ENCODE measurements around the gene ADPRHL1.

The ADPRHL1 gene

DNA sequence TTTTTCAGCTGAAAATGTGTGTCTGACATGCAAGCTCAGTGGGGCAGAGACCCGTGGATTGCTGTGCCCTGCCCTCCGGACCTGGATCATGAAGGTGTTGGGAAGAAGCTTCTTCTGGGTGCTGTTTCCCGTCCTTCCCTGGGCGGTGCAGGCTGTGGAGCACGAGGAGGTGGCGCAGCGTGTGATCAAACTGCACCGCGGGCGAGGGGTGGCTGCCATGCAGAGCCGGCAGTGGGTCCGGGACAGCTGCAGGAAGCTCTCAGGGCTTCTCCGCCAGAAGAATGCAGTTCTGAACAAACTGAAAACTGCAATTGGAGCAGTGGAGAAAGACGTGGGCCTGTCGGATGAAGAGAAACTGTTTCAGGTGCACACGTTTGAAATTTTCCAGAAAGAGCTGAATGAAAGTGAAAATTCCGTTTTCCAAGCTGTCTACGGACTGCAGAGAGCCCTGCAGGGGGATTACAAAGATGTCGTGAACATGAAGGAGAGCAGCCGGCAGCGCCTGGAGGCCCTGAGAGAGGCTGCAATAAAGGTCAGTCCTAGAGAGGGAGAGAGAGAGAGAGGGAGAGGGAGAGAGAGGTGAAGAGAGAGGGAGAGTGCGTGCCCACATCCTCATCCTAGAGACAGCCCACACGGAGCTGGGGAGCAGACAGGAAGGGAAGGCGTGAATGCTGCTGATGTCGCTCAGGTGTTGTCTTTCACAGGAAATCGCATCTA is 42.4 kb upstream of the ADPRHL1 start:
- H3K4me3 ChIP-seq (replicated peaks in 1 of 2; ENCODE audit: low read depth in 2 of 2, low read length in 2 of 2): no peak overlapping the region
- TF ChIP-seq, protein P1, sequence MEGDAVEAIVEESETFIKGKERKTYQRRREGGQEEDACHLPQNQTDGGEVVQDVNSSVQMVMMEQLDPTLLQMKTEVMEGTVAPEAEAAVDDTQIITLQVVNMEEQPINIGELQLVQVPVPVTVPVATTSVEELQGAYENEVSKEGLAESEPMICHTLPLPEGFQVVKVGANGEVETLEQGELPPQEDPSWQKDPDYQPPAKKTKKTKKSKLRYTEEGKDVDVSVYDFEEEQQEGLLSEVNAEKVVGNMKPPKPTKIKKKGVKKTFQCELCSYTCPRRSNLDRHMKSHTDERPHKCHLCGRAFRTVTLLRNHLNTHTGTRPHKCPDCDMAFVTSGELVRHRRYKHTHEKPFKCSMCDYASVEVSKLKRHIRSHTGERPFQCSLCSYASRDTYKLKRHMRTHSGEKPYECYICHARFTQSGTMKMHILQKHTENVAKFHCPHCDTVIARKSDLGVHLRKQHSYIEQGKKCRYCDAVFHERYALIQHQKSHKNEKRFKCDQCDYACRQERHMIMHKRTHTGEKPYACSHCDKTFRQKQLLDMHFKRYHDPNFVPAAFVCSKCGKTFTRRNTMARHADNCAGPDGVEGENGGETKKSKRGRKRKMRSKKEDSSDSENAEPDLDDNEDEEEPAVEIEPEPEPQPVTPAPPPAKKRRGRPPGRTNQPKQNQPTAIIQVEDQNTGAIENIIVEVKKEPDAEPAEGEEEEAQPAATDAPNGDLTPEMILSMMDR (IDR thresholded peaks at IDR 0.05; ENCODE audit: low read depth, low read length): no peak
- DNase-seq (ENCODE audit: low read depth in 2 of 2): peak; percentile 25 to 29

DNA sequence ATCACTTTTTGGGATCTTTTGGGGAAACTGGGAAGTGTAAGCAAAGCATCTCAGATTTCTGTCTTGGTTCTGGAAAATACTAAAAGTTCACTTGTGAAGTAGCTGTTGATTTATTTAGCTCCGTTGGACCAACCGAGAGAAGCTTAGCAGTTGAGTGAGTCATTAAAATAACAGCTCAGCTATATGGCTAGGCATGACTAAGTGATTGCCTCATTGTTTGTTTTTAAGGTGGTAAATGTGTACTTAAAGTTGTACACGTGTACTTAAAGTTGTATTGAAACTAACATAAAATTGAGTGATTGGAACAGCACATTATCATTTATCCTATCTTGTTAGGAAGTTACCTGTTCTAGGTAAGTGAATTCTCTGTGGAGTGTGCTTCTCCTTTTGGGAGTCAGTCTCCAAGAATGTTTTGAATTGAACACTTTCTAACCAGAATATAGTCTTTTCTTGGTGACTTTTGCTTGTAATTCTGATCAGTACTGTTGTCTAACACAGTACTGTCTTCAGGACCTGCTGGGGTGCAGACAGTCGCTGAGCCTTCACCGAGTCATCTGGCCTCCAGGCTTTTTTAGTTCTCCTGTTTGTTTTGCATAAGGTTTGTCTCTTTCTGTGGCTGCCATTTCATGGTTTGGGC is 40.1 kb upstream of the ADPRHL1 start:
- peak; percentile 92 to 96 for DNase-seq (ENCODE audit: low read depth in 2 of 2)
- peak overlapping the region in 1 of 2 donors; percentile 16 for H3K4me3 ChIP-seq (replicated peaks in 1 of 2; ENCODE audit: low read depth in 2 of 2, low read length in 2 of 2)

DNA sequence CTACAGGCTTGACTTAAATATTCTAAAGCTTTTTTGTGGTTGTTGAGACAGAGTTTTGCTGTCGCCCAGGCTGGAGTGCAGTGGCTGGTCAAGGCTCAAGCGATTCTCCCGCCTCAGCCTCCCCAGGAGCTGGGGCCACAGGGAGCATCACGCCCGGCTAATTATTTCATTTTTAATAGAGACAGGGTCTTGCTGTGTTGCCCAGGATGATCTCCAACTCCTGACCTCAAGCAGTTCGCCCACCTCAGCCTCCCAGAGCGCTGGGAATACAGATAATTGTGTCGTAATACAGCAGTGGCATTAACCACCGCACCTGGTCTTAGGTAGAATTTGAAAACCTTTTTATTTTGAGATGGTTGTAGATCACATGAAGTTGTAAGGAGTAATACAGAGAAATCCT is 38.7 kb upstream of the ADPRHL1 start:
- DNase-seq (ENCODE audit: low read depth in 2 of 2): no peak
- peak overlapping the region; percentile 63 to 85 for H3K4me3 ChIP-seq (replicated peaks in 1 of 2; ENCODE audit: low read depth in 2 of 2, low read length in 2 of 2)
- TF ChIP-seq, protein P1 (IDR thresholded peaks at IDR 0.05; ENCODE audit: low read depth, low read length): no peak

More for the DNA sequence above, 40.1 kb upstream of the ADPRHL1 start:
- TF ChIP-seq, protein P1 (IDR thresholded peaks at IDR 0.05; ENCODE audit: low read depth, low read length): no peak

DNA sequence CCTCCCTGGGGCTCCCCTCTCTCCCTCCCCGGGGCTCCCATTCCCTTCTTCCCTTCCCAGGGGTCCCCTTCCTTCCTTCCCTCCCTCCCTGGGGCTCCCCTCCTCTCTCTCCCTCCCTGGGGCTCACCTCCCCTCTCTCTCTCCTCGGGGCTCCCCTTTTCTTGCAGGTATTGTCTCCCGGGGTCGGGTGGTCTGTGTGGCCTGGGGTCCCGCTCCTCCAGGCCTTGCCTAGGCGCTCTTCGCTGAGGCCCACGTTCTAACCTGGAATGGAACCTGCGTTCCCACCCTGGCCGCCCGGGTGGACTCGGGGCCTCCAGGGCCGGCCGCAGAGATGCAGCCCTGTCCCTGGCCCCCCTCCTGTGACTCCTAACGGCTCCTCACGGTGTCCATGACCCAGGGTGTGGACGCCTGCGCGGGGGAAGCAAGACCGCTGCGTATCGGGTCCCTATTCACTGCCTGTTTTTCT is 38.2 kb upstream of the ADPRHL1 start:
- DNase-seq (ENCODE audit: low read depth in 2 of 2): peak; percentile 36 to 37
- TF ChIP-seq, protein P1 (IDR thresholded peaks at IDR 0.05; ENCODE audit: low read depth, low read length): no peak
- H3K4me3 ChIP-seq (replicated peaks in 1 of 2; ENCODE audit: low read depth in 2 of 2, low read length in 2 of 2): peak overlapping the region; percentile 63 to 85

DNA sequence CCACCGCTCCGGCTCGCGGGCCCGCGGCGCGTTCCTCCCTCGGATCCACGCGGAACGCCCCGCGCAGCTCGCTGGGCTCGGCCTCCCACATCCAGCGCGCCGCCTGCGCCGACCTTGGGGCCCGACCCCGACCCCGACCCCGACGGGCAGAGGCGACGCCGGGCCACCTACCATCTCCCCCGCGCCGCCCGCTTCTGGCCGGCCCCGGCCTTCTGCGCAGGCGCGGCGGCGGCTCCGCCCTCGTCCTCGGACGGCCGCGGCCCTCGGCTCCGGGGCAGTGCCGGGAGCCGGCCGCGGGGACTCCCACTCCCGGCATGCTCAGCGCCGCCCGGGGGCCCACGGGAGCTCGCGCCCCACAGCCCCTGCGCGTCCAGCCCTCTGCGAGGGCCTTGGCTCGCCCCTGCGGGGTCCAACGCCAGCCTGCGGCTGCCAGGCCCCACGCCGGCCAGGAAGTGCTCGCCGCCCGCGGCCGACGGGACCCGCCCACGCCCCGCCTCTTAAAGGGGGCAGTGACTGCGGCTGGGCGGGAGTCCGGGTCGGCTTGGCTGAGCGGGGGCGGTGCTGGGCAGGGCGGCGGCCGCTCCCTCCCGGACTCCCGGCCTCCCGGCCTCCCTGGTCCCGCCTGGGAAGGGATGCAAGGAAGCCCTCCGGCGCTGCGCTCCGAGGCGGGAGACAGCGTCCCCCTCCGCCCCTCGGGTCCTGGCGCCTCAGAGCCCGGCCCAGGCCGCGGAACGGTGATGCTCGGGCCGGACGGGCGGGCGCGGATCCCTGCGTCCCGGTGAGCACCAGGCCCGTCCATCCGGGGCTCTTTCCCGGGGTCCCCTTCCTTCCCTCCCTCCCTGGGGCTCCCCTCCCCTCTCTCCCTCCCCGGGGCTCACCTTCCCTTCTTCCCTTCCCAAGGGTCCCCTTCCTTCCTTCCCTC is 37.5 kb upstream of the ADPRHL1 start, which contains the start of gene DCUN1D2:
Gene DCUN1D2, minus strand, starts transcription at position 216 of the 922 bp plus-strand sequence. Its CDS starts 42 bp downstream, at position 174.
- TF ChIP-seq, protein P1 (IDR thresholded peaks at IDR 0.05; ENCODE audit: low read depth, low read length): no peak
- peak within 1 kb of the TSS; percentile 63 to 85 for H3K4me3 ChIP-seq (replicated peaks in 1 of 2; ENCODE audit: low read depth in 2 of 2, low read length in 2 of 2)
- peak; percentile 94 to 99 for DNase-seq (ENCODE audit: low read depth in 2 of 2)

Data from cardiac fibroblast (primary cell).